GM12878 (cell line): ENCODE measurements around the gene ZSWIM9. TPM values are rescaled to one million over a fixed set of nuclear protein-coding genes. Genes with fewer than 3 reads are reported as not detected.
A peak's percentile ranks its signal among the peaks of the same experiment; 100 is the strongest.

ENCODE experiments used
- ATAC-seq: fragments of 200-7000 bp; cut with Tn5 transposase; 3 replicates; pipeline ENCODE4 v1.9.1; 2020; ENCODE audit warnings: mild to moderate bottlenecking, moderate library complexity
- BruUV-seq: library from RNA; stranded (reverse); fragments of 400-500 nt; replicated peaks from 2 replicates; lab custom pipeline; 2021; lab: Mats Ljungman, UMichigan
- CTCF ChIA-PET: fragments of 300-600 bp; sonication (Branson Sonifier 250); formaldehyde crosslinking; extraction: SDS; loops from one replicate; lab custom pipeline; 2021; ENCODE audit warnings: inconsistent platforms; lab: Yijun Ruan, JAX
- POLR2A ChIA-PET: fragments of 350-600 bp; formaldehyde crosslinking; extraction: SDS; loops from one replicate; lab custom pipeline; 2021; ENCODE audit warnings: inconsistent platforms; lab: Charles Lee
- RAD21 ChIA-PET: fragments of 300-600 bp; sonication (Branson Sonifier 250); formaldehyde crosslinking; loops from one replicate; lab custom pipeline; 2023; ENCODE audit warnings: antibody characterized with exemption; ENCODE audit not compliant: unreplicated experiment; lab: Charles Lee
- SMC1A ChIA-PET: fragments of 300-600 bp; sonication (Branson Sonifier 250); formaldehyde crosslinking; loops from one replicate; lab custom pipeline; 2023; ENCODE audit not compliant: unreplicated experiment, uncharacterized antibody; lab: Charles Lee
- DNase-seq: peaks from one replicate; pipeline ENCODE4 v3.0.0-alpha.2; 2011; ENCODE audit warnings: low read depth, low spot score
- FAIRE-seq: peaks from 3 replicates; lab custom pipeline; 2011; peaks lifted over from hg19 to GRCh38; lab: Jason Lieb, UNC
- H2AFZ ChIP-seq: 2 replicates; pipeline ENCODE4 v1.6.0; 2011; ENCODE audit warnings: low read depth, low read length, control low read depth; ENCODE audit not compliant: control insufficient read depth
- H3K27ac ChIP-seq: 2 replicates; pipeline ENCODE4 v1.5.1; 2011; ENCODE audit warnings: control low read depth; ENCODE audit not compliant: control insufficient read depth, insufficient read depth
- H3K27me3 ChIP-seq, 2 experiments: replicated peaks in 1 of 2; 2 replicates each; pipeline versions ENCODE4 v1.6.0 to v1.6.1; 2011; ENCODE audit warnings: low read length in 1 of 2; ENCODE audit not compliant: control insufficient read depth in 2 of 2, insufficient read depth in 2 of 2
- H3K36me3 ChIP-seq, 2 experiments: 2 replicates each; pipeline ENCODE4 v1.5.1; 2011; ENCODE audit warnings: low read length in 1 of 2; ENCODE audit not compliant: control insufficient read depth in 2 of 2, insufficient read depth in 2 of 2
- H3K4me1 ChIP-seq: 2 replicates; pipeline ENCODE4 v1.6.1; 2011; ENCODE audit warnings: mild to moderate bottlenecking, low read length, moderate library complexity, mixed read lengths; ENCODE audit not compliant: control insufficient read depth, insufficient read depth
- H3K4me2 ChIP-seq: 2 replicates; pipeline ENCODE4 v1.6.0; 2011; ENCODE audit warnings: control low read depth; ENCODE audit not compliant: control insufficient read depth, insufficient read depth
- H3K4me3 ChIP-seq: fragments of 200-600 bp; sonication (generic); 2 replicates; pipeline ENCODE4 v1.5.1; 2016
- H3K79me2 ChIP-seq: 2 replicates; pipeline ENCODE4 v1.6.0; 2011; ENCODE audit warnings: low read length; ENCODE audit not compliant: control insufficient read depth, insufficient read depth
- H3K9ac ChIP-seq: 2 replicates; pipeline ENCODE4 v1.8.0; 2011; ENCODE audit warnings: low read length, control low read depth, mixed read lengths; ENCODE audit not compliant: control insufficient read depth, insufficient read depth
- H3K9me3 ChIP-seq: replicated peaks from 3 replicates; pipeline ENCODE4 v1.5.1; 2011; ENCODE audit warnings: mild to moderate bottlenecking, low read length; ENCODE audit not compliant: control insufficient read depth, insufficient read depth
- H4K20me1 ChIP-seq: 2 replicates; pipeline ENCODE4 v1.6.0; 2011; ENCODE audit not compliant: control insufficient read depth, insufficient read depth
- GATAD2B ChIP-seq: fragments of 450-650 bp; conservative IDR thresholded peaks from 2 replicates; pipeline ENCODE4 v1.6.1; 2017; ENCODE audit warnings: low read depth, mild to moderate bottlenecking, moderate library complexity
- NFIC ChIP-seq: IDR thresholded peaks from 2 replicates; pipeline ENCODE4 v1.6.1; 2012; ENCODE audit warnings: low read depth, mild to moderate bottlenecking, inconsistent platforms, low read length, moderate library complexity
- PBX3 ChIP-seq: IDR thresholded peaks from 2 replicates; pipeline ENCODE4 v1.6.1; 2011; ENCODE audit warnings: mild to moderate bottlenecking, low read depth, low read length, moderate library complexity; ENCODE audit not compliant: insufficient replicate concordance
- PKNOX1 ChIP-seq: fragments of 450-650 bp; IDR thresholded peaks from 2 replicates; pipeline ENCODE4 v1.6.1; 2016; ENCODE audit warnings: mild to moderate bottlenecking
- STAT1 ChIP-seq: fragments of 450-650 bp; conservative IDR thresholded peaks from 2 replicates; pipeline ENCODE4 v1.6.1; 2014; ENCODE audit warnings: antibody characterized with exemption, mild to moderate bottlenecking
- WGBS: methylation state at CpG from one replicate; pipeline ENCODE4 v1.1.6; 2016; ENCODE audit warnings: low lambda C conversion rate; ENCODE audit not compliant: insufficient replicate concordance, insufficient coverage; ENCODE audit errors: missing lambda C conversion rate; 5-methylcytosine and 5-hydroxymethylcytosine counted together
- in situ Hi-C: fragments of 300-500 bp; cut with MboI; formaldehyde crosslinking; loops from 9 replicates; pipeline ENCODE4 v1.14.3; 2018; ENCODE audit warnings: mixed read lengths
- intact Hi-C: fragments of 100-400 bp; cut with micrococcal nuclease; formaldehyde crosslinking; loops from one replicate; pipeline ENCODE4 v1.14.2; 2022; ENCODE audit not compliant: unreplicated experiment
- polyA plus RNA-seq, 11 experiments: library from polyadenylated mRNA; depleted of rRNA in 4 of 11; unstranded in 6 of 11; stranded (reverse) in 5 of 11; fragments of >200 nt; fragmentation: Nextera tagmentation in 4 of 11; fragmentation: Illumina TruSeq in 1 of 11; extraction: Ambion mirVana in 4 of 11; extraction: Trizol in 1 of 11; gene quantifications; 1 replicate in 1 of 11; 2 replicates in 10 of 11; pipeline versions ENCODE4 v1.2.1 to v1.2.3, GENCODE V29; 2011 to 2016; ENCODE audit warnings: inconsistent platforms in 2 of 11, missing spikeins in 2 of 11, low read depth in 1 of 11
- total RNA-seq, 4 experiments: library from RNA; depleted of rRNA in 3 of 4; stranded (reverse); fragments of >200 nt in 3 of 4; fragmentation: Illumina TruSeq in 1 of 4; extraction: Trizol in 1 of 4; gene quantifications; 2 replicates each; pipeline versions ENCODE4 v1.2.1 to v1.2.3, GENCODE V29; 2013 to 2021

Gene ZSWIM9
- total and polyA plus RNA-seq, 10 of the 15 experiments (the other 5 are each of a cell fraction or from before 2014, with no cell fraction given): 0.29 to 6.2 (median 1.4) TPM; not detected in 1

- no TSS peak for BruUV-seq
- Histone ChIP-seq H4K20me1 (no peaks in the 10 kb centered on the region), H3K4me1 (peaks cover 3% of the 10 kb centered on the region; the same call in 1 of the 2 replicates), H3K4me3 (no peak overlapping the region), H3K9me3 (no peaks in the 10 kb centered on the region), H3K4me2 (no peak overlapping the region), H3K27me3 (no peaks in the 10 kb centered on the region), H3K79me2 (peaks cover 17% of the 10 kb centered on the region), H2AFZ (no peak overlapping the region), H3K27ac (no peak overlapping the region), H3K36me3 (peaks cover 0 to 4% of the 10 kb centered on the region in 2 experiments; a peak in 1 of 4 replicates), H3K9ac (no peak overlapping the region)
- in situ Hi-C loops: no loop called here
- POLR2A ChIA-PET: no interaction called here
- SMC1A ChIA-PET: interaction anchor here (3.3 kb wide), 1 partner anchor 9 kb away, joined by 13 read pairs; no protein-coding TSS in a partner anchor
- FAIRE-seq: no peak
- no peak for ATAC-seq
- no peak for DNase-seq
- RAD21 ChIA-PET: no interaction called here
- TF ChIP-seq NFIC (no peak), PKNOX1 (peak; percentile 74), PBX3 (peak; percentile 13), GATAD2B (no peak), STAT1 (no peak)
- WGBS: 88% methylated on average over 9 of the region's 9 CpGs
- CTCF ChIA-PET: interaction anchor here (1.2 kb wide), 1 partner anchor 12 kb away, joined by 4 read pairs; no protein-coding TSS in a partner anchor
- intact Hi-C loops: no loop called here
Observed at GRCh38 chr19:48206397-48207093, 36.1 kb downstream of the ZSWIM9 start.
